HG03354 (cell line): ENCODE data around the gene ATP6V1G1.

Source experiments
- ATAC-seq: cut with Tn5 transposase; IDR thresholded peaks from one replicate; pipeline ENCODE4 v1.9.1; 2021; ENCODE audit warnings: mild to moderate bottlenecking; ENCODE audit not compliant: unreplicated experiment, poor library complexity, severe bottlenecking

Gene ATP6V1G1

GRCh38 chr9:114587345-114588202 is at the start of gene ATP6V1G1:
ATP6V1G1 (plus strand) TSS chr9:114587769; CDS start chr9:114587839, 70 bp downstream.
- ATAC-seq = peak; percentile 96

GRCh38 chr9:114538241-114538640 is 49.3 kb upstream of the ATP6V1G1 start:
- peak; percentile 68 for ATAC-seq

- ATAC-seq = no peak
These were observed 47.7 kb upstream of the ATP6V1G1 start for GRCh38 chr9:114539701-114540380.

GRCh38 chr9:114545055-114545454 is 42.5 kb upstream of the ATP6V1G1 start:
- ATAC-seq = no peak

GRCh38 chr9:114546851-114547250 is 40.7 kb upstream of the ATP6V1G1 start:
- no peak for ATAC-seq

GRCh38 chr9:114549697-114550330 is 37.8 kb upstream of the ATP6V1G1 start:
- no peak for ATAC-seq

- ATAC-seq = no peak
These were observed 35.6 kb upstream of the ATP6V1G1 start for GRCh38 chr9:114551750-114552685.

GRCh38 chr9:114552706-114553105 is 34.9 kb upstream of the ATP6V1G1 start:
- no peak for ATAC-seq

- no peak for ATAC-seq
These were observed 34.4 kb upstream of the ATP6V1G1 start for GRCh38 chr9:114553202-114553601.

GRCh38 chr9:114555696-114556095 is 31.9 kb upstream of the ATP6V1G1 start:
- ATAC-seq = no peak

GRCh38 chr9:114558027-114558675 is 29.4 kb upstream of the ATP6V1G1 start:
- ATAC-seq = no peak

- no peak for ATAC-seq
These were observed 27.6 kb upstream of the ATP6V1G1 start for GRCh38 chr9:114559830-114560513.

GRCh38 chr9:114560956-114561355 is 26.6 kb upstream of the ATP6V1G1 start:
- ATAC-seq = no peak

- no peak for ATAC-seq
These were observed 25.8 kb upstream of the ATP6V1G1 start for GRCh38 chr9:114561771-114562170.

- no peak for ATAC-seq
These were observed 22.4 kb upstream of the ATP6V1G1 start for GRCh38 chr9:114565204-114565603.

GRCh38 chr9:114570742-114571141 is 16.8 kb upstream of the ATP6V1G1 start:
- no peak for ATAC-seq

GRCh38 chr9:114571391-114571790 is 16.2 kb upstream of the ATP6V1G1 start:
- ATAC-seq = no peak

- ATAC-seq = no peak
These were observed 15.4 kb upstream of the ATP6V1G1 start for GRCh38 chr9:114572199-114572598.
